GM12874 (cell line): Measurements from ENCODE around the gene DTD1.

Experiments
- TF ChIP-seq, protein P1 (sequence below): IDR thresholded peaks from 2 replicates; pipeline ENCODE4 v1.5.1; 2011; ENCODE audit warnings: low read depth, mild to moderate bottlenecking, control low read depth, low read length, moderate library complexity; ENCODE audit not compliant: insufficient read depth

DTD1 gene

DNA sequence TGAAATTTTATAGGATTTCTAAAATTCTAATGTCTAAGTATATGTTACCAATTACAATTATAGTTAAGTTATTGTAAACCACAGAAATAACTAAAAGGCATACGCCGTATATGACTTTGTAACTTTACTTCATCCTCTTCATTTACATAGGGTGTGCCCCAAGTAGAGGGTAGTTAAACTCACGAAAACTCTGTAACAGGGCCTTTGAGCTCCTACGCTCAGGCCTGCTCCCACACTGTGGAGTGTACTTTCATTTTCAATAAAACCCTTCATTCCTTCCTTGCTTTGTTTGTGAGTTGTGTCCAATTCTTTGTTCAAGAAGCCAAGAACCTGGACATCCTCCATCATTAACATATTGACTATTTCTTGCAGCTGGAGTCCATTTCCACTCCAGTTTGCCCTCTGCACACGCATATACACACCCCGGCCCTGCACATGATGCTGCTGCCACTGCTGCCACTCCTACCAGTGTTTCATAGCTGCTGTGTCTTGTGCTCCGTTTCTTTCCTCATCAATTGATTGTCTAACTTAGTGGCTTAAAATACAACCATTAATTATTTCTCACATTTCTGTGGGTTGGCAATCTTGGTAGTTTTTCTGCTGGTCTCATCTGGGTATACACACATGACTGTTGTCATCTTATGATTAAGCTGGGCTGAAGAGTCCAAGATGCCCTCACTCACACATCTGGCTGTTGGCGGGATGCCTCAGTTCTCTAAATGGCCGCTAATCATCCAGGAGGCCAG lies 192.7 kb downstream of the DTD1 start:
- TF ChIP-seq, protein P1, sequence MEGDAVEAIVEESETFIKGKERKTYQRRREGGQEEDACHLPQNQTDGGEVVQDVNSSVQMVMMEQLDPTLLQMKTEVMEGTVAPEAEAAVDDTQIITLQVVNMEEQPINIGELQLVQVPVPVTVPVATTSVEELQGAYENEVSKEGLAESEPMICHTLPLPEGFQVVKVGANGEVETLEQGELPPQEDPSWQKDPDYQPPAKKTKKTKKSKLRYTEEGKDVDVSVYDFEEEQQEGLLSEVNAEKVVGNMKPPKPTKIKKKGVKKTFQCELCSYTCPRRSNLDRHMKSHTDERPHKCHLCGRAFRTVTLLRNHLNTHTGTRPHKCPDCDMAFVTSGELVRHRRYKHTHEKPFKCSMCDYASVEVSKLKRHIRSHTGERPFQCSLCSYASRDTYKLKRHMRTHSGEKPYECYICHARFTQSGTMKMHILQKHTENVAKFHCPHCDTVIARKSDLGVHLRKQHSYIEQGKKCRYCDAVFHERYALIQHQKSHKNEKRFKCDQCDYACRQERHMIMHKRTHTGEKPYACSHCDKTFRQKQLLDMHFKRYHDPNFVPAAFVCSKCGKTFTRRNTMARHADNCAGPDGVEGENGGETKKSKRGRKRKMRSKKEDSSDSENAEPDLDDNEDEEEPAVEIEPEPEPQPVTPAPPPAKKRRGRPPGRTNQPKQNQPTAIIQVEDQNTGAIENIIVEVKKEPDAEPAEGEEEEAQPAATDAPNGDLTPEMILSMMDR, result no peak

DNA sequence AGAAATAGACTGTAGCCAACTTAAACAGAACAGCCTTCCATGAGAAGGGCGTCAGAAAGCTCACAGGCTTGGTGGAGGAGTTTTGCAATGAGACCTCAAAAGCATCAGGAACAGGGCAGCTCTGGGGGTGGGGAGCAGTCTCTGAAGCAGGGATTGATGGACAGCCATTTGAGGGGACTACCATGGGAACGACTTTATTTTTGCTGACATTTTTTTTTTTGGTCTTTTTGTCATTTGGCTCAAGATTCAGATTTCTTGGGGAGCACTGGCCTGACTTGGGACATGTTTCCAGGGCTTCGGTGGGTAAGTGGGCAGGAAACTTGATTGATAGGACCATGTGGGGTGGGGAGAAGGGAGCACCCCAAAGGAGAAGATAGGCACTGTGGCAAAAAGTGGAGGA lies 193.7 kb downstream of the DTD1 start:
- TF ChIP-seq, protein P1, result no peak

DNA sequence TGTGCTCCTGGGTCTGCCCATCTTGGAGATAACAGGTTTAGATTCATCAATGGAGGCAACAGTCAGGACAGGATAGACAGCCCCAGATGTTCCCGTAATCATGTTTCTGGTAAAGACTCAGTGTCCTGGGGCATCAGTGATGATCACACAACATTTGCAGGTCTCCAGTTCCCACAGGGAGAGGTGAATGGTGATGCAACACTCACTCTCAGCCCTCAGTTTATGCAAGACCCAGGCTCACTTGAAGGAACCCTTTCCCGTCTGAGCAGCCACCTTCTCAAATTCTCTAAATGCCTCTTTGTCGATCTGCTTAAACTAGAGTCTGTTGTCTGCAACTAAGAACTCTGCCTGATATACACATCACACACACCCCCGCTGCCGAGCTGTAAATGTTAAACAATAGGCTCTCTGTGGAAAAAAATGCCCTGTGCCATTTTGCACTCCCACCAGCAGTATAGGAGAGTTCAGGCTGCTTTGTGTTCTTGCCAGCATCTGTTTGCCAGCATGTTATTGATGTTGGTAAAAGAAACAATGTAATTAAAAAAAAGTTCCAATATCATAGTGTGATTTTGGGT lies 195.6 kb downstream of the DTD1 start:
- TF ChIP-seq, protein P1, result no peak

DNA sequence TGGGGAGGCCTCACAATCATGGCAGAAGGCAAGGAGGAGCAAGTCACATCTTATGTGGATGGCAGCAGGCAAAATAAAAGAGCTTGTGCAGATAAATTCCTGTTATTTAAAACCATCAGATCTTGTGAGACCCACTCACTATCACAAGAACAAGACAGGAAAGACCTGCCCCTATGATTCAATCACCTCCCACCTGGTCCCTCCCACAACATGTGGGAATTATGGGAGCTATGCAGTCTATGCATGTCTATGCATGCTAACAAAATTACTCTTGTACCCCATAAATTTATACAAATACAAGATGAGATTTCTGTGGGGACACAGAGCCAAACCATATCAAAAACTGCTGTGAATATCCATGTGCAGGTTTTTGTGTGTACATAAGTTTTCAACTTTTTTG lies 200.2 kb downstream of the DTD1 start:
- TF ChIP-seq, protein P1, result no peak

DNA sequence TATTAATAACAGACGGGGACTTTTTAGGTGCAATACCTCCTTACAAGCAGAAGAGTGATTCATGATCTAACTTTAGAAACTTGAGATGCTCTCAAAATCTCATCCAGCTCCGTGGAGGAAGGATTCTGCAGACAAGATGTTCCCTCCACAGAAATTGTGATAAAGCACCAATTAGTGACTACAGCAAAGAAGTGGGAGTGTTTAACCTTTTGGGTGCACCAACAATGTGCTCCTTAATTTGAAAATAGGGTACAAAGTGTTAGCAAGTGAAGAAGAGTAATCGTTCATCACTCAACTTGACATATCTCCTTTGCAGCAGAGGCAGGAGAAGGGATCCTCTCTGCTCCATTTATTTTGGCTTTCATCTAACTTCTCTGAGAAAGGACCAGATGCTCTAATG lies 202.9 kb downstream of the DTD1 start:
- TF ChIP-seq, protein P1, result no peak

DNA sequence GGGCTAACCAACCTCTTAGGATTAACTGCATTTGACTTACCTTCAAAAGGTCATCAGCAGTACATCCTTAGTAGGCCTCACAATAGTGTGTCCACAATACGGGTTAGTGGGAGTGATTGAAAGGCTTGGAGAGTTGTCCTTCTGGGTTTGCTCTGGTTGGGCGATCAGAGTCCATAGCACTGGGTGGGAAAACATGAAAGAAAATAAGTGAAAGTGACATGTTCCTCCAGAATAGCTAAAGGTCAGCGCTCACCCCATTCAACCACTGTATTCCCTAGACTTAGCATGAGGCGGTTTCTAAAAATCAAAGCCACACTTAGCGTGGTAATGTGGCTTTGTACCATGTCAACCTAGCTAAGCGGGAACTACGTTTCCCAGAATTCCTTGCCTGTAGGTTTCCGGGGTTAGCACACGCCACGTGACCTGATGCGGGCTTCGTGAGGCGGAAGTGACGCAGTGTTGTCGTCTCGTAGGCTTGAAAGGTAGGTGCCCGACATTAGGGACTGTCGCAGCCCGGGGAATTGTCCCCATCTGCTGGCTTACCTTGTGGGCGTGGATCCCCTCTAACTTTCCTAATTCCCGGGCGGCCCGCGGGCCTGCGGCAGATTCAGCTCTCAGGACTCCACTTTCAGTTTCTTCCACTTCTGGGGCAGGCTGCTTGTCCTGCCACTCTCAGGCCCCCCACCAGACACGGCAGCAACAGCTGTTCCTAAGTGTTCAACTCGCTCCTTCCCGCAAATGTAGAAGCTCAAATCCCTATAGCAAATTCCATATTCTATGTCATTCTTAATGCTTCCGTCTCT lies 206.0 kb downstream of the DTD1 start:
- TF ChIP-seq, protein P1, result 0 out of 2 replicates have a peak, but pooled peaks have one; percentile 16

DNA sequence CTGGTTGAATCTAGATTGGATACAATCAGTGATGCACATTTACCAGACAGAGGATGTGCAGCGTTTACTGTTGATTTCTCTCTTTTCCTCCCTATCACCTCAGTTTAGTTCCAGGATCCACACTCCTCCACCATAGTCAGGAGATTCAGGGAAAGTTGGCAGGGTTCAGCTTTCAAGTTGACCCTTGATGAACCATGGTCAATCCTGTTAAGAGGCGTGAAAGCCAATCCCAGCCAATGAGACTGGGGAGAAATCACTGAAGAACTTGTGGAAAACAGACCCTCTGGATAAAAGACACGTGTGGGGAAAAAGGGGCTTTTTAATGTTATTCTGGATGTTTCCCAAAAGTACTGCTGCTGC lies 206.6 kb downstream of the DTD1 start:
- TF ChIP-seq, protein P1, result no peak
